GM18907 (cell line): ENCODE measurements around the gene TMEM176B.

Experiments used
- ATAC-seq: cut with Tn5 transposase; IDR thresholded peaks from one replicate; pipeline ENCODE4 v1.9.1; 2021; ENCODE audit warnings: mild to moderate bottlenecking, moderate library complexity; ENCODE audit not compliant: unreplicated experiment

TMEM176B gene

GRCh38 chr7:150799741-150800580, at the start of gene TMEM176B:
Gene TMEM176B, minus strand, starts transcription at chr7:150800364. Its CDS starts 3,795 bp downstream, at chr7:150796569.
- ATAC-seq = no peak

- ATAC-seq = no peak
Measured at GRCh38 chr7:150849204-150849775, 49.1 kb upstream of the TMEM176B start.

GRCh38 chr7:150848561-150849115, 48.5 kb upstream of the TMEM176B start:
- ATAC-seq = no peak

- ATAC-seq = no peak
Measured at GRCh38 chr7:150848111-150848510, 47.9 kb upstream of the TMEM176B start.

GRCh38 chr7:150847536-150847935, 47.4 kb upstream of the TMEM176B start:
- no peak for ATAC-seq

- ATAC-seq = no peak
Measured at GRCh38 chr7:150846291-150847115, 46.3 kb upstream of the TMEM176B start.

- ATAC-seq = no peak
Measured at GRCh38 chr7:150845421-150845861, 45.3 kb upstream of the TMEM176B start.

- no peak for ATAC-seq
Measured at GRCh38 chr7:150842716-150843115, 42.6 kb upstream of the TMEM176B start.

- ATAC-seq = no peak
Measured at GRCh38 chr7:150842018-150842417, 41.9 kb upstream of the TMEM176B start.

GRCh38 chr7:150838965-150839650, 38.9 kb upstream of the TMEM176B start:
- ATAC-seq = no peak

- no peak for ATAC-seq
Measured at GRCh38 chr7:150835702-150836280, 35.6 kb upstream of the TMEM176B start.

- ATAC-seq = no peak
Measured at GRCh38 chr7:150835019-150835418, 34.9 kb upstream of the TMEM176B start.

GRCh38 chr7:150831851-150832250, 31.7 kb upstream of the TMEM176B start:
- ATAC-seq = no peak

- no peak for ATAC-seq
Measured at GRCh38 chr7:150830937-150831336, 30.8 kb upstream of the TMEM176B start.

- no peak for ATAC-seq
Measured at GRCh38 chr7:150829426-150829825, 29.3 kb upstream of the TMEM176B start.

GRCh38 chr7:150828384-150828783, 28.2 kb upstream of the TMEM176B start:
- ATAC-seq = no peak

GRCh38 chr7:150826061-150826849, 26.1 kb upstream of the TMEM176B start:
- no peak for ATAC-seq

GRCh38 chr7:150824379-150825177, 24.4 kb upstream of the TMEM176B start:
- ATAC-seq = no peak
